ENCODE data around the gene KCNG1.

DNA sequence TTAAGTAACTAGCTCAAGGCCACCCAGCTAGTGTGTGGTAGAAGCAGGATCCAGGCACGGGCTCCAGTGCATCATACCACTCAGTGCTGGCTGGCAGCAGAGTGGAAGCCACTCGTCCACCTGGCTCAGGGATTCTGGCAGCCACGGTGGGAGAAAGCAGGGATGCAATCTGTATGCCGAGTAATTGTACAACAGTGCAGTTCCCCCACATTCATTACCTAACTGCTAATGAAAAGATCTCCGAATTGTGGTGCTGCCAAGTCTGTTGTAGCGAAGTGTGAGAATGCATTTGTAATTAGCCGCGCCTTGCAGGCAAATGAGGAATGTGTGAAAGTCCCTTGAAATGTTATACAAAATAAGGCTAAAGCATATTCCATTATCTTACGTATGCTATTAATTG is 29.0 kb downstream of the KCNG1 start:
- TF ChIP-seq POLR2A (IDR thresholded peaks at IDR 0.05; ENCODE audit: low read depth, low read length) (no peak), RCOR1 (IDR thresholded peaks at IDR 0.05; ENCODE audit: insufficient replicate concordance, low read length) (no peak), MAFK (IDR thresholded peaks at IDR 0.05; ENCODE audit: low read depth, low read length) (no peak), RAD21 (IDR thresholded peaks at IDR 0.05; ENCODE audit: low read length) (no peak), RFX5 (IDR thresholded peaks at IDR 0.05; ENCODE audit: low read depth, low read length) (no peak), MAZ (IDR thresholded peaks at IDR 0.05; ENCODE audit: borderline replicate concordance, low read depth, low read length) (no peak), CEBPB (IDR thresholded peaks at IDR 0.05; ENCODE audit: low read depth, low read length) (no peak), FOS (IDR thresholded peaks at IDR 0.05; ENCODE audit: low read depth, low read length) (no peak), BHLHE40 (IDR thresholded peaks at IDR 0.05; ENCODE audit: low read depth, low read length) (no peak), SMC3 (IDR thresholded peaks at IDR 0.05; ENCODE audit: low read depth, low read length) (no peak), MXI1 (IDR thresholded peaks at IDR 0.05; ENCODE audit: borderline replicate concordance, low read depth, low read length) (no peak)
- TF ChIP-seq, protein P1, sequence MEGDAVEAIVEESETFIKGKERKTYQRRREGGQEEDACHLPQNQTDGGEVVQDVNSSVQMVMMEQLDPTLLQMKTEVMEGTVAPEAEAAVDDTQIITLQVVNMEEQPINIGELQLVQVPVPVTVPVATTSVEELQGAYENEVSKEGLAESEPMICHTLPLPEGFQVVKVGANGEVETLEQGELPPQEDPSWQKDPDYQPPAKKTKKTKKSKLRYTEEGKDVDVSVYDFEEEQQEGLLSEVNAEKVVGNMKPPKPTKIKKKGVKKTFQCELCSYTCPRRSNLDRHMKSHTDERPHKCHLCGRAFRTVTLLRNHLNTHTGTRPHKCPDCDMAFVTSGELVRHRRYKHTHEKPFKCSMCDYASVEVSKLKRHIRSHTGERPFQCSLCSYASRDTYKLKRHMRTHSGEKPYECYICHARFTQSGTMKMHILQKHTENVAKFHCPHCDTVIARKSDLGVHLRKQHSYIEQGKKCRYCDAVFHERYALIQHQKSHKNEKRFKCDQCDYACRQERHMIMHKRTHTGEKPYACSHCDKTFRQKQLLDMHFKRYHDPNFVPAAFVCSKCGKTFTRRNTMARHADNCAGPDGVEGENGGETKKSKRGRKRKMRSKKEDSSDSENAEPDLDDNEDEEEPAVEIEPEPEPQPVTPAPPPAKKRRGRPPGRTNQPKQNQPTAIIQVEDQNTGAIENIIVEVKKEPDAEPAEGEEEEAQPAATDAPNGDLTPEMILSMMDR (conservative IDR thresholded peaks at IDR 0.05; ENCODE audit: low read depth, low read length), result no peak
- TF ChIP-seq, protein P2, sequence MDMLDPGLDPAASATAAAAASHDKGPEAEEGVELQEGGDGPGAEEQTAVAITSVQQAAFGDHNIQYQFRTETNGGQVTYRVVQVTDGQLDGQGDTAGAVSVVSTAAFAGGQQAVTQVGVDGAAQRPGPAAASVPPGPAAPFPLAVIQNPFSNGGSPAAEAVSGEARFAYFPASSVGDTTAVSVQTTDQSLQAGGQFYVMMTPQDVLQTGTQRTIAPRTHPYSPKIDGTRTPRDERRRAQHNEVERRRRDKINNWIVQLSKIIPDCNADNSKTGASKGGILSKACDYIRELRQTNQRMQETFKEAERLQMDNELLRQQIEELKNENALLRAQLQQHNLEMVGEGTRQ (IDR thresholded peaks at IDR 0.05; ENCODE audit: low read depth, low read length), result no peak

All from IMR-90 (cell line).